ENCODE measurements around the gene SLC23A1. TPM values are rescaled to one million over a fixed set of nuclear protein-coding genes. Genes with fewer than 3 reads are reported as not detected.
A peak's percentile ranks its signal among the peaks of the same experiment; 100 is the strongest.

SLC23A1 gene
- total and polyA plus RNA-seq, 2 of the 13 experiments (the other 11 are each of a cell fraction or from before 2014, with no cell fraction given), result 6.0 to 6.6 TPM

GRCh38 chr5:139402561-139403158 lies 19.6 kb upstream of the SLC23A1 start:
- H2AFZ ChIP-seq (ENCODE audit: low read length), result no peak overlapping the region
- ATAC-seq, result peak; percentile 46
- peaks cover 2% of the 10 kb centered on the region for H3K79me2 ChIP-seq (ENCODE audit: insufficient read depth, low read length)
- no peaks in the 10 kb centered on the region; the same call in 1 of the 2 replicates for H4K20me1 ChIP-seq (ENCODE audit: insufficient read depth, low read length)
- in situ Hi-C loops (cut with HindIII; ENCODE audit: extremely low pct_ligation_motif_present, low pct_unique_long_range_greater_than_20kb) (no loop called here), intact Hi-C loops (cut with micrococcal nuclease; ENCODE audit: unreplicated experiment) (loop anchor here (2.0 kb wide), 1 partner anchor 18 kb away; no protein-coding TSS in a partner anchor)
- peak; percentile 49 for DNase-seq (ENCODE audit: low spot score)
- no TSS peak for BruUV-seq (replicated peaks)
- CTCF ChIA-PET (ENCODE audit: low intra/inter-chr PET ratio, low total read pairs), result interaction anchor here (1.6 kb wide), 1 partner anchor 17 kb away, joined by 6 read pairs; no protein-coding TSS in a partner anchor
- H3K4me1 ChIP-seq (ENCODE audit: insufficient read depth, low read length), result peaks cover 45% of the 10 kb centered on the region
- no peak overlapping the region for H3K4me3 ChIP-seq (replicated peaks in 1 of 3; ENCODE audit: insufficient read depth in 1 of 3, low read depth in 2 of 3, low read length in 3 of 3)
- no peak overlapping the region for H3K27ac ChIP-seq (ENCODE audit: extremely low read length, insufficient read depth, low read length)
- peak overlapping the region; percentile 99 for H3K4me2 ChIP-seq (ENCODE audit: low read depth, low read length)
- no peaks in the 10 kb centered on the region; a peak in 2 of 5 replicates for H3K36me3 ChIP-seq (replicated peaks in 1 of 2; ENCODE audit: control insufficient read depth in 1 of 2, insufficient read depth in 2 of 2, low read length in 2 of 2)
- 47% methylated on average over 7 of the region's 7 CpGs for WGBS (ENCODE audit: low lambda C conversion rate)
- FAIRE-seq, result peak; percentile 15
- no peak overlapping the region; the same call in 1 of the 2 replicates for H3K9ac ChIP-seq (ENCODE audit: insufficient read depth, low read depth, low read length)
- H3K27me3 ChIP-seq (ENCODE audit: control insufficient read depth in 1 of 2, insufficient read depth in 2 of 2, low read length in 2 of 2), result no peaks in the 10 kb centered on the region
- no peaks in the 10 kb centered on the region for H3K9me3 ChIP-seq (ENCODE audit: low read length)
- POLR2A ChIA-PET, result interaction anchor here (0.8 to 1.3 kb wide), 5 partner anchors 8 to 36 kb away, joined by 3 to 4 read pairs (median 3); partner anchors contain the start of gene SLC23A1
- TF ChIP-seq CHCHD3 (CRISPR knock-in tag; IDR thresholded peaks at IDR 0.05) (no peak), GFI1 (CRISPR knock-in tag; IDR thresholded peaks at IDR 0.05; ENCODE audit: borderline replicate concordance) (no peak), CEBPG (CRISPR knock-in tag; IDR thresholded peaks at IDR 0.05) (no peak), GZF1 (CRISPR knock-in tag; IDR thresholded peaks at IDR 0.05) (no peak), KLF13 (CRISPR knock-in tag; IDR thresholded peaks at IDR 0.05) (no peak), SRSF1 (optimal IDR thresholded peaks at IDR 0.05; ENCODE audit: low read depth, low read length) (no peak), THAP11 (CRISPR knock-in tag; IDR thresholded peaks at IDR 0.05) (no peak), ZNF256 (CRISPR knock-in tag; conservative IDR thresholded peaks at IDR 0.05) (no peak), ZNF782 (CRISPR knock-in tag; IDR thresholded peaks at IDR 0.05; ENCODE audit: borderline replicate concordance) (no peak), ATF7 (IDR thresholded peaks at IDR 0.05) (no peak), ATF7 (CRISPR knock-in tag; IDR thresholded peaks at IDR 0.05) (no peak), KDM3A (CRISPR knock-in tag; IDR thresholded peaks at IDR 0.05; ENCODE audit: low read depth) (no peak), RELA (CRISPR knock-in tag; IDR thresholded peaks at IDR 0.05) (no peak), ATAD3A (CRISPR knock-in tag; IDR thresholded peaks at IDR 0.05) (no peak), ZBTB43 (CRISPR knock-in tag; conservative IDR thresholded peaks at IDR 0.05) (no peak), PBX3 (CRISPR knock-in tag; IDR thresholded peaks at IDR 0.05; ENCODE audit: borderline replicate concordance) (no peak), HES4 (CRISPR knock-in tag; IDR thresholded peaks at IDR 0.05; ENCODE audit: borderline replicate concordance) (no peak), SMYD3 (CRISPR knock-in tag; IDR thresholded peaks at IDR 0.05) (no peak), MXI1 (IDR thresholded peaks at IDR 0.05; ENCODE audit: borderline replicate concordance, low read depth, low read length) (no peak), FOXA1 (IDR thresholded peaks at IDR 0.05) (no peak), FOXA1 (CRISPR knock-in tag; IDR thresholded peaks at IDR 0.05) (no peak), ZNF724P (CRISPR knock-in tag; IDR thresholded peaks at IDR 0.05; ENCODE audit: borderline replicate concordance) (no peak), SSRP1 (CRISPR knock-in tag; IDR thresholded peaks at IDR 0.05) (no peak), SOX5 (CRISPR knock-in tag; IDR thresholded peaks at IDR 0.05; ENCODE audit: borderline replicate concordance) (0 out of 2 replicates have a peak, but pooled peaks have one; percentile 12), ZKSCAN5 (CRISPR knock-in tag; IDR thresholded peaks at IDR 0.05) (no peak), XBP1 (CRISPR knock-in tag; IDR thresholded peaks at IDR 0.05) (no peak)

Measured in HepG2 (cell line).